GM18868 (cell line): ENCODE results near the gene GPD2.

Source experiments
- ATAC-seq: cut with Tn5 transposase; IDR thresholded peaks from one replicate; pipeline ENCODE4 v1.9.1; 2021; ENCODE audit warnings: mild to moderate bottlenecking, moderate library complexity; ENCODE audit not compliant: unreplicated experiment

The GPD2 gene

DNA sequence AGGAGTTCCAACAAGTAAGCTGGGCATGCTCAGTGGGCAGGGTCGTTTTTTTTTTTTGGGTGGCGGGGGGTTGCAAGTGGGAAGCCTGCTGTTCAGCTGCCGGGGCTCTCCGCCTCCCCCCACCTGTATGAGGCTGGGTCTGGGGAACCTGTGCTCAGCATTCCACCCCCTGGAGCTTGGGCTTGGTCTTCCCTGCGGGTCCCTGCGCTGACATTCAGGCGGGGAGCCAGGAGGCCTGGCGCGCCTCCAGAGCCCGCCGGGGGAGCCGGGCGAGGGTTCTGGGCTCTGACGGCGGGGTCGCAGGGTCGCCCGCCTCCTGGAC, 822 bp upstream of the GPD2 start:
- ATAC-seq = peak; percentile 4

DNA sequence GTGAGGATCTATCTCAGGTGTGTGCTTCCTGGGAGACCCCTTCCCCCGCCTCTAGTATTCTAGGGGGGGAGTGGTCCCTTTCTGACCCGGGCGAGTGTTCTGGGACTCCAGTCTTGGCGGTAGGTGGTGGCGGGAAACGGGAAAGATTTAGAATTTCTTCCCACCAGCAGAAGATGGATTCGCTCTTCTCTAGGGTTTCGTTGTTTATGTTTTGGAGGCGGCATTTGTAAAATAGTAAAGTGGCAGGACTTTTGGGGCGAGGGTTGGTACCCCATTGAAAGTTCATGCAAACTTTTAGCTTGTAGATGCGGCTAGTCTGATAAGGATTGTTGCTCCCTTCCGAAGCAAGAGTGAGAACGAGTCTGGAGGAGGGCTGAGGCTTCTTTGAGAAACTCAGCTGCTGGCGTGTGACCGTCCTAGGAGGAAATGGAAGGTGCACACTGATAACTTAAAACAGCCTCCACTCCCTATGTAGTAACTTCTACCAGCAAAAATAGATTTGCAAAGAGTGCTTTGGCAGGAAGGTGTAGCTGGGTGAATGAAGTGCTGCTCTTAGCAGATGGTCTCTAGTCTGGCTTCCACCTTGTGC, 412 bp downstream of the GPD2 start:
- peak; percentile 40 for ATAC-seq

DNA sequence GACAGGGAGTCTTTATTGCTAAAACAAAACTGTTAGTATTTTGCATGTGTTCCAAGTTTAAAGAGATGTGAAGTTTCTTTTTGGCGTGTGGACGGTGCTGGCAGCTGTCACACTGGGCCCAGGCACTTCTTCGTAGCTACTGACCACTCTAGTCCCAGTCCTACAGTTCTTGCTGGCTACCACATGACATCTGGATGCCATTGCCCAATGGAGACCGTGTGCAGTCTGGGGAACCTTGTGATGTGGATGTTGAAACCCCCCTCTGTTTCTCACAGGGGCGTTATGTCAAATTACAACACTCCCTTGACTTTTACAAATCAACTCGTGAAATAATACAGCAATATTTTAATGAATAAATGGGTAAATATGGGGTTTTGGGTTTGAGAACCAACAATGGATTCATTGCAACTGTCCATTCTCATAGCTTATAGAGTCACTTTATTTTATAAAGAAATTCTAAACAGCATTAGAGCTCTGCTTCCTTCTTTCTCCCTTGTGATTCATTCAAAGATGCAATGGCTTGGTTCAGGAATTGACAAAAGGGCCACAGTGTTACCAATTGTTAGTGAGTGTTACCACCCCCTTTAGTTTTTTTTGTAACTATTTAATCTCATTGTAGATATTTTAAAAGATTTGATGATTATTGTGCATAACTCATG, 1.2 kb downstream of the GPD2 start:
- peak; percentile 6 for ATAC-seq

DNA sequence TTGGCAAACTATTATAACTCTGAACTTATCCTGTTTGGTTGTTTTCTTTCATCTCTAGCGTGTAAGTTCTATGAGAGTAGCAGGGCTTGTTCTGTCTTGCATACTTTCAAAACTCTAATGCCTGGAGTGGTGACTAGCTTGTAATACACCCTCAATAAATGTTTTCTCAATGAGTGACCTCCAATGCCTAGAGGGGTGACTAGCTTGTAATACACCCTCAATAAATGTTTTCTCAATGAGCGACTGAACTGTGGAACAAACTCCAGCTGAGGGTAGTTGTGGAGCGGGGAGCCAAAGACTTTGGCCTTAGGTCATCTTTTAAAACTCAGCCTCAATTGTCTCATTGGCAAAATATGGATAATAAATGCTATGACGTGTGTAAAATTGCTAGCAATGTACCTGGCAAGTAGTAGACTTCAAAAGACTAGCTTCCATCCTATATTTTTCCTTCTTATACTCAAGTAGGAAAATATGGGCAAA, 1.8 kb downstream of the GPD2 start:
- ATAC-seq = no peak

DNA sequence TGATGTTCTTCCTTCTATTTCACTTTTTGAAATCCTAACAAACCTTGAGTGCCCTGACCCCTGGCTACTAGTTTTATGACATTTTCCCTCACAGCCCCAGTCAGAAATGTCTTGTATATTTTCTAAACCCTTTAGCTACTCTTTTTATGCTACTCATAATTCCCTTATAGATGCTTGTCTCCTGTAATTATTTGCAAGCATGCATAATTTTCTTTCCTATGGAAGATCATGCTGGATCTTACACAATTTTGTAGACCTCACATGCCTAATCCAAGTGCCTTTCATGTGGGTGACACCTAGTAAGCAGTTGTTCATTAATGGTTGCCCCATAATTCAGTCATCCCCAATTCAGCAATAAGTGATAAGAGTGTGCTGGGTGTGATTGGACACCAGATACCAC, 6.9 kb downstream of the GPD2 start:
- ATAC-seq = no peak

DNA sequence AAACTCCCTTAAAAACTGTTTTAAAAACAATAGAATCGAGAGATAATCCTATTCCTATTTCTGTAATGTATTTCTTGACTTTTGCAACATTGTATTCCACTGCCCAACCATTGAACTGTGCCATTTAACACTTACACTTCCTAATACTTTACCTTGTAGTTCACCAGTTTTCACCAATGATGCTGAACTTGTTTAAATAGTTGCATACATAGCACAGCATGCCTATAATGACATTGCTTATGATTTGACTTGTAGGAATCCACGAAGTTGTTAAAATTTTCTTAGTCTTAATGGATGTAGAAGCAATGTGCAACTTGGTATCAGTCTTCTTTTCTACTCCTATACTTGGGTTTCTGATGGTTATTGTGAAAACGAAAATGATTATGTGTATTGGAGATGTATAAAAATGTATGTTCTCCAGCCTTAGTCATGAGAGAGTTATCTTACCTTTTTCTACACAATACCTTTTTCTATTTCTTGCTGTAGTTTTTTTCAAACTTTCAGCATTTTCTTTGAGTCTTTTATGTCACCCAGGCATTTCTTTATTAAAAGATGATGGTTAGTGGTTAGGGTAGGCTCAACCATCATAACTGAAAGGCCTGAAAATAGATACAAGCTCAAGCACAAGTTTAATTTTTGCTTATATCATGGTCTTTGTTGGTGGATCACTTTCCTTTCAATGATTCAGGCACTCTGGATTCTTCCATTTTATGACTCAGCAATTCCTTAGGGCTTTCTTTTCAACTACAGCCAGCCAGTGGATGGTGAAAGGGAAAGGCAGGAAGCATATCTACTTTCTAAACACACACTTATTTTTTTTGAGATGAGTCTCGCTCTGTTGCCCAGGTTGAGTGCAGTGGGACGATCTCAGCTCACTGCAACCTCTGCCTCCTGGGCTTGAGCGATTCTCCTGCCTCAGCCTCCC, 9.4 kb downstream of the GPD2 start:
- ATAC-seq = peak; percentile 74

DNA sequence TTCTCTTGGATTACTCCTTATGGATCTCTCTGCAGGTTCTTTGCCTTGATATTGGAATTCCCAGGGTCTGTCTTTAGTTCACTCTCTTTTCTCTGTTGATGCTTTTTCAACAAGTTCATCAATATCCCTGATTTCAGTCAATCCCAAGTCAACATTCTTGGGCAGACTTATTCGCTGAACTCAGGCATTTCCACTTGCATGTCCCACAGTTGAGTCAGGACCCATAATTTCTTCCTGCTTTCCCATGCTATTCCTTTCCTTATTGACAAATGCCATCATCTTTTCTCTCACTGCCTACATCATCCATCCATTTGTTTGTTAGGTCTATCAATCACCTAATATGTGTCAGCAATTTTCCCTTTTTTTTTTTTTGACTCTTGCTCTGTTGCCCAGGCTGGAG, 11.6 kb downstream of the GPD2 start:
- no peak for ATAC-seq

DNA sequence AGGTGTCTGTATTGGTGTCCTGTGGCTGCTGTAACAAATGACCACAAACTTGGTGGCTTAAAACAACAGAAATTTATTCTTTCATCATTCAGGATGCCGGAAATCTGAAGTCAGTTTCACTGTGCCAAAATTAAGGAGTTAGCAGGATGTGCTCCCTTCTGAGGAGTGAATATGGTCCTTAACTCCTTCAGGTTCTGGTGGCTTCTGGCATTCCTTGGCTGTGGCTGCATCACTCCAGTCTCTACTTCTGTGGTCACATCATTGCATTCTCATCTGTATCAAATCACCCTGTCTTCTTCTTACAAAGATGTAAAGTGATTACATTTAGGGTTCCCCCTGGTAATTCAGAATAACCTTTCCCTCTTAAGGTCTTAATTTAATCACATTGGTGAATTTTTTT, 12.6 kb downstream of the GPD2 start:
- no peak for ATAC-seq

DNA sequence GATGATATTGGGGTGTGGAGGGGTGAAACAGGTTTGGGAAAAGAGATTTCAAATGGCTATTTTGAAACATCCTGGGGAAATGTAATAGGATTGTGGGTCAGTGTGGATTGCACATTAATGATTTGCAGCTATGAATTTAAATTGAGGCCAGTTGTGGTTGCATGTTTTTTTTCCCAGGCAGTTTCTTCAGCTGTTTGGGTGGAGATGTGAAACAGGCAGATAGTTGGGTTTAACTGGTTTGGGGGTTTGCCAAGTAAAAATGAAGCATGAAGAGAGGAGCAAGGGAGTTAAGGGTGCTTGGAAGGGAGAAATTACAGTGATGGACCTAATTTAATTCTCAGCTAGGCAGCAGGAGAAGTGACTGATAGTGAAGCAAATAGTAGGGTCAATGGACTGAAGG, 16.8 kb downstream of the GPD2 start:
- no peak for ATAC-seq

DNA sequence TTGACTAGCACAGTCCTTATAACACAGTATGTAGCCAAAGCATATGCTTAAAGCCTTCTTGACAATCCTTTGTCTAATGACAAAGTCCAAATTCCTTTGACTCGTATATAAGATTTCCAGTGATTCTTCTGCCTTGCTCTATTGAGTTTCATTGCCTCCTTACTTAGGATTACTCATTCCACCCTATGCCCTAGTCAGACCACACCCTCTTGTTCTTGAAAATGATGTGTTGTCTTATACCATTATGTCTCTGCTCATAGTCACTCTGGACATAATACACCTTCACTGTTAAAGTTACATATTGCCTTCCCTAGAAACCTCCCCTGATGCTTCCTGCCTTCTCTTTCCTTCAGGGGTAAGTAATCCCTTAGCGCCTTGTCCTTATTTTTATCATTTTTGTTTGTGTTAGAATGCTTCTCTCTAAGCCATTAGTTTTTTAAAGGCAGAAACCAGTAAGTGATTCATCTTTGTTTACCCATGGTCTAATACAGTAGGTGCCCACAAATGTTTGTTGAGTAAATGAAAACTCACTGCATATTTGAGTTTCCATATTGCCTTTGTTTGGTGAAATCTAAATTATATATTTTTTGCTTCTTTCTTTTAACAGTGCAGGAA, 19.3 kb downstream of the GPD2 start:
- peak; percentile 72 for ATAC-seq

DNA sequence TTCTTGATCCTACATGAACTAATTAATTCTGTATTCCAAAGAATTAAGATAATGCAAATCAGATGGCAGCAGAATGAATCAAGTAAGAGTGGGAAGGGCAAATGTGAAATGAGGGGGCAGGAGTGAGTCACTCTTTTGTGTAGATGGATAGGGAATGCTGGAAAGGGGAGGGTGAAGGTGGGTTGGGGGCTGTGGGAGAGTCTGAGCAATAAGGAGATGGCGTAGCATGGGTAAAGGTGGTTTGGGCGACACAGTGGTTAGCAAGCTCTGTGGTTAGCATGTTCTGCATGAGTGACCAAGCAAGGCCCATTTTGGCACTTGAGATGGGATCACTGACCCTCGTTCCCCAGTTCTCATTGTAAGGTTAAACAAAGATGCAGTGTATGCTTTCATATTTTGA, 20.4 kb downstream of the GPD2 start:
- peak; percentile 75 for ATAC-seq

DNA sequence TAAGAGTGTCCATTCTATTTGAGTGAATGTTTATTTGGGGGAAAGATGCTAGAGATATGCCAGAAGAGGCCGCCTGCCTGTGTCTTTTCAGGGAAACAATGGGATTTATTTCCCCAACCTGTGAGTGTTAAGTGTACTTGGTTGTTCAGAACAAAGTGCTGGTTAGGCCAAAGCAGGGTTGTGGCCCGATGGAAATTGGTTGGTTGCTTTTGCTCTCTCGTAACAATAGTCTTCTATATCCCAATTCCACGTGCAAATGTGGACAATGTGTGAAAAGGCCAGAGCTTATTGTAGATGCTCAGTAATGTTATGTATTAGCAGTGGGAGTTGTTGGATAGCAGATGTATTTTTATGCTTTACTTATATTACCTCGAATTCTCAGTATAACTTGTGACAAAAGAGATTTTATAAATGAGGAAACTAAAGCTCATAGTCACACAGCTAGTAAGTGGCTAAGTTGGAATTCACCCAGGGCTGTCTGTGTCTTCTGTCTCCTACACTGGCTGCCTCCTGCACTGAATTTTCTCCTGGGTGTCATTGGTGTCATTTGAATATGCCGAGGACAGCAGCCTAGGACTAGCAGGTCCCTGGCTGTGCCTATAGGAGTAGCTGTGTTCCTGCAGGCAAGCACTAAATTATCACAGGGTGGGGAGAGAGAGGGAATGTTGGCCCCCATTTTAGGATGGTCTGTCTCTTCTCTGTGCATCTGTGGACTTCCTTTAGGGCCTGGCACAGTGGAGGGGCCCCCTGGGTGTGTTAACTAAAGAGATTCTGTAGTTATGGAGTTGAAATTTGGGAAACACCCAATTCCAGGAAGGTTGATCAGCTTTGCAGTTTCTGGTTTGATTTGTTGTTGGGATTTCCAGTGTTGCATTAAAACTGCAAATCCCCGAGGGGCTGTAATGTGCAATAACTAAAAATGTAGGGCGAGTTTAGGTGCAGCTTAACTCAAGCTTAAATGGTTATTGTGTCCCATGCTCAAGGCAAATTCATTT, 21.6 kb downstream of the GPD2 start:
- ATAC-seq = no peak

DNA sequence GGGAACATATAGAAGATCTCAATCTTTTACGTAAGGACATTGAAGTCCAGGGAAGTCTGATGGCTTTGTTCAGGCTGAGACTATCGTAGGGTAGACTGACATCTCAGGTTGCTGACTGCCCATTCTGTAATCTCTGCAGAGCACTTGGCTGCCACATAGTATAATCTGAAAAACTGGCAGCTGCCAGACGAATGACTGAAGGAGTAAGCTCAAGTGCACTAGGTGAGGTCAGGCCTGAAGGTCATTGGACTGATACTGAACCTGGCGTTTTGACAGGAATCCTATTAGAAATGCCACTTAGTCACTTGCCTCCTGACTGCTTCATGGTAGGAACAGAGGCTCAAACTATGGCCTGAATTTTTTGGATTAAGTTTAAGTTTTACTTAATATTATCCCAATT, 23.5 kb downstream of the GPD2 start:
- ATAC-seq = no peak

DNA sequence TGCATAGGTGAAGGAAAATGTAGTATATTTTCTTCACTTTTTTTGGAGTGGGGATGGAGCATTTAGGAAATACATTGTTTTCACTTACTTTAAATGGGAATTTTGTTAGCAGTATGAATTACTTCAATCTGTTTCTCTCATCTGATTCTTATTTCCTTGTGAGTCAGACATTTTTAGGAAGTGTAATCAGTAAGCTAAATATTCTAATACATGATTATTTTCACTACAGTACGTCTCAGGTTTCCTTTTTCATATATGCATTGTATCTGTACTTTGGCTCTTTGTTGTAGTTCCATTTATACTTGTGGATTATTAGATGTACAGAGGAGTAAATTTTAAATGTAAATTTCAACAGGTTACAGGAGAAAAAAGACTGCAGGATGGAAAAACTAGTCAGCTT, 27.9 kb downstream of the GPD2 start:
- ATAC-seq = no peak

DNA sequence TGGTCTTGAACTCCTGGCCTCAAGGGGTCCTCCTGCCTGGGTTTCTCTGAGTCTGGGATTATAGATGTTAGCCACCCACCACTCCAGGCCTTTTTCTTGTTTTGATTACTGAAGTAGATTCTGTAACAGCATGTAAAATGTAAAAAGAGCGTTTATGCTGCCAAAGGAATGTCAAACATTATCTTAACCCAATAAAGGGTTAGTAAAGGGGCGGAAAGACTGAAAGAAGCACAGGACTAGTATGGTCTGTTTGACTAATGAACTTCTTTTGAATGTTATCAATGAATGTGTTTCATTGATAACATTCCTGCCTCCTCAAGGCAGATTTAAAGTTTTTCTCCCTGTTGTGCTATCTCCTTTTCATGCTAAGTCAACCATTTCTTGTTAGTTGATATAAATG, 29.4 kb downstream of the GPD2 start:
- no peak for ATAC-seq

DNA sequence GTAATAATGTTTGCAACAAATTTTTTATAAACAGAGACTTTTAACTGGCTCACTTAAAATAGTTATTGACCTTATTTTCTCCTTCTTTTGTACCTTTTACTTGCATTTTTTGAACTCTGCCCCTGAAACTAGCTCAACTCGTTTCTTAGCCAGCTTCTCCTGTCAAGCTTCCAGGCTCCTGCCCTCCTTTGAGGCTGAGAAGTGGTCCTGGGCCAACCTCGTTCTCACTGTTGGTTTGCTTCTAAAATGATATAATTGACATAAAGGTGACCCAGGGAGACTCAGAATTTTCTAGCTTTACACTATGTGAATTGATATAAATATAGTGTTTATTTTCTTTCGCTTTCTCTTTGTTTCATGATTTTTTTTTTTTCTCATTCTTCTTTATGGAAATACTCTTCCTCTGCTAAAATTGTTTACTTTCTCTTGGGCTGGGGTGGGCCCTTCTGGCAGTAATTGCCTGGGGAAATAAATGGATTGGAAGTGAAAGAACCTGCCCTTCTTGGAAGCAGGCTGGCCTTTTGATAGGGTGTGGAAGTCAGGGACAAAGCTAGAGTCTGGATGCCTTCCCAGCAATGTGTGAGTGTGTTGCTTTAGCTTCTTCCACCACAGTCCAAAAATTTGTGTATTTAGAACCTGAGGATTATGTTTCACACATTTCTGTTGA, 30.7 kb downstream of the GPD2 start:
- no peak for ATAC-seq

DNA sequence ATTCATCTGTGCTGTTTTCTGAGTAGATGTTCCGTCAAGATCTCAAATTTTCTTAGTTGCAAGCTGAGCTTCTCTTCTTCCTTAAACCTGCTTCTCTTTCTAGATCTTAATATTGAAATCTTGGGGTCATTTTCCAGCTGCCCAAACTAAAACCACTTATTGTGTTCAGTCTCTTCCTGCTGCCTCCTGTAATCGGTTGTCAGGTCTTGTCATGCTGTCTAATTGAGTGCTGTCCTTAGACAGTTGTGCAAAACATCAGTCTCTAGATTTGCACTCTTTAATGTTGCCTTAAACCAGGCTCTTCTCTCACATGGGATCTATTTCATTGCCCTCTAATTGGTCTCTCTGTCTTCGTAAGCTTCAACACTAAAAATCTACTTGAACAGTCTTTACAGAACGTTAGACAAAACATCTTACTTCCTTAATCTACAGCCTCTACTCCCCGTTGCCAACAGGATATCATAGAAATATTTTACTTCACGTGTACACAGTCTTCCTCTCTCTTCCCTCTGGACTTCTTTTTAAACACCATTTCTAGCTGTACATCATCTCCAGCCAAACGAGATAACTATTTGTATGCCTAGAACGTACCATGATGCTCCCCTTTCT, 34.9 kb downstream of the GPD2 start:
- ATAC-seq = peak; percentile 33

DNA sequence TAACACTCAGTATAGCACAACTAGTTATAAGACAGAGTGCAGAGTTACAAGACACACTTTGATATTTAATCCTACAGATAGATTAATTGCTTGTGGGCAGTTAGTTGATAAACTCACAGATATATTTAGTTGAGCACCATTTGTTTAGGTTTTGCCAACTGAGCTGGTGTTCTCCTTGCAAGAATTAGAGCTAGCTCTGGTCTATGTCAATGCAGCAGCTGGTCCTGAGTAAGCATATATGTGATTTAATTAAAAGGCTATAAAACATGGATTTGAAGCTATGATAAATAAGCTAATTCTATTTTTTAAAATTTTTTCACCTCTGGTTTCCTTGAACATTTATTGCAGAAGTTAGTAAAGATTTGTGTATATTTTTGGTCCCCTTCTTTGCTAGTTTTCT, 35.6 kb downstream of the GPD2 start:
- ATAC-seq = no peak

DNA sequence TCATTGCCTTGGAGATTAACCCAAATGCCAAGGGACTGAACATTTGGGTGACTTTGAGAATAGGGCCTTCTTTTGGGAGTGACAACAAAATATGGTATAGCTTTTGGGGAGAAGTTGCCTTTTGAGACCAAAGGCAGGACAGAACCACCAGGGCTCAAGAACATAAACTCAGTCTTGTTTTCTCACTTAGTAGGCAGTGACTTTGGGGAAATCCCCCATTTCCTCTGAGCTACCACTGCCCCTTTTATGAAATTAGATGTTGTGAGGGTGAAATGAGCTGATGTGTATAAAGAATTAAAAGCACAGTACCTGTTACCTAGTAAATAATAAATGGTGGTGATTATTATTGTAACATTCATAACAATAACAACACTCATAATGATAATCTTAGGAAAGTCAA, 36.5 kb downstream of the GPD2 start:
- ATAC-seq = peak; percentile 48
